Measurements from ENCODE around the gene DIPK2A.

DIPK2A gene

GRCh38 chr3:143956838-143957237 is 14.8 kb upstream of the DIPK2A start:
- Histone ChIP-seq H3K27me3 (ENCODE audit: control insufficient read depth, insufficient read depth, low read length) (no peaks in the 10 kb centered on the region), H3K27ac (ENCODE audit: low read depth, low read length) (no peak overlapping the region)

GRCh38 chr3:143957453-143957852 is 14.2 kb upstream of the DIPK2A start:
- Histone ChIP-seq H3K4me3 (ENCODE audit: low read depth, low read length) (no peak overlapping the region), H3K27me3 (ENCODE audit: control insufficient read depth, insufficient read depth, low read length) (no peaks in the 10 kb centered on the region), H3K9me3 (ENCODE audit: control insufficient read depth, insufficient read depth, low read depth, low read length) (peaks cover 6% of the 10 kb centered on the region; the same call in 1 of the 2 replicates), H3K36me3 (ENCODE audit: control insufficient read depth, insufficient read depth, low read length) (no peaks in the 10 kb centered on the region), H3K9ac (ENCODE audit: low read length) (no peak overlapping the region), H3K4me1 (ENCODE audit: control insufficient read depth, insufficient read depth, low read length) (no peaks in the 10 kb centered on the region), H3K27ac (ENCODE audit: low read depth, low read length) (no peak overlapping the region)

More at GRCh38 chr3:143956838-143957237, 14.8 kb upstream of the DIPK2A start:
- Histone ChIP-seq H3K9me3 (ENCODE audit: control insufficient read depth, insufficient read depth, low read depth, low read length) (peaks cover 6% of the 10 kb centered on the region; the same call in 1 of the 2 replicates), H3K4me1 (ENCODE audit: control insufficient read depth, insufficient read depth, low read length) (no peaks in the 10 kb centered on the region), H3K9ac (ENCODE audit: low read length) (no peak overlapping the region), H3K36me3 (ENCODE audit: control insufficient read depth, insufficient read depth, low read length) (no peaks in the 10 kb centered on the region), H3K4me3 (ENCODE audit: low read depth, low read length) (no peak overlapping the region)

GRCh38 chr3:143958966-143959365 is 12.7 kb upstream of the DIPK2A start:
- H3K4me3 ChIP-seq (ENCODE audit: low read depth, low read length), result no peak overlapping the region
- H3K9ac ChIP-seq (ENCODE audit: low read length), result no peak overlapping the region
- no peak overlapping the region for H3K27ac ChIP-seq (ENCODE audit: low read depth, low read length)
- peaks cover 6% of the 10 kb centered on the region; the same call in 1 of the 2 replicates for H3K9me3 ChIP-seq (ENCODE audit: control insufficient read depth, insufficient read depth, low read depth, low read length)
- no peaks in the 10 kb centered on the region for H3K27me3 ChIP-seq (ENCODE audit: control insufficient read depth, insufficient read depth, low read length)
- no peaks in the 10 kb centered on the region for H3K4me1 ChIP-seq (ENCODE audit: control insufficient read depth, insufficient read depth, low read length)
- H3K36me3 ChIP-seq (ENCODE audit: control insufficient read depth, insufficient read depth, low read length), result no peaks in the 10 kb centered on the region

- no peaks in the 10 kb centered on the region for H3K27me3 ChIP-seq (ENCODE audit: control insufficient read depth, insufficient read depth, low read length)
- H3K4me1 ChIP-seq (ENCODE audit: control insufficient read depth, insufficient read depth, low read length), result no peaks in the 10 kb centered on the region
- no peak overlapping the region for H3K4me3 ChIP-seq (ENCODE audit: low read depth, low read length)
- no peak overlapping the region for H3K27ac ChIP-seq (ENCODE audit: low read depth, low read length)
- H3K36me3 ChIP-seq (ENCODE audit: control insufficient read depth, insufficient read depth, low read length), result no peaks in the 10 kb centered on the region
- H3K9ac ChIP-seq (ENCODE audit: low read length), result no peak overlapping the region
- peaks cover 6% of the 10 kb centered on the region; the same call in 1 of the 2 replicates for H3K9me3 ChIP-seq (ENCODE audit: control insufficient read depth, insufficient read depth, low read depth, low read length)
These were observed 10.3 kb upstream of the DIPK2A start for GRCh38 chr3:143961342-143961741.

- Histone ChIP-seq H3K4me1 (ENCODE audit: control insufficient read depth, insufficient read depth, low read length) (no peaks in the 10 kb centered on the region), H3K36me3 (ENCODE audit: control insufficient read depth, insufficient read depth, low read length) (no peaks in the 10 kb centered on the region), H3K27ac (ENCODE audit: low read depth, low read length) (no peak overlapping the region), H3K27me3 (ENCODE audit: control insufficient read depth, insufficient read depth, low read length) (no peaks in the 10 kb centered on the region), H3K4me3 (ENCODE audit: low read depth, low read length) (no peak overlapping the region), H3K9ac (ENCODE audit: low read length) (no peak overlapping the region), H3K9me3 (ENCODE audit: control insufficient read depth, insufficient read depth, low read depth, low read length) (peaks cover 6% of the 10 kb centered on the region; the same call in 1 of the 2 replicates)
These were observed 7.7 kb upstream of the DIPK2A start for GRCh38 chr3:143963946-143964345.

- H3K9me3 ChIP-seq (ENCODE audit: control insufficient read depth, insufficient read depth, low read depth, low read length), result no peaks in the 10 kb centered on the region
- H3K4me1 ChIP-seq (ENCODE audit: control insufficient read depth, insufficient read depth, low read length), result peaks cover 14% of the 10 kb centered on the region; the same call in 1 of the 2 replicates
- H3K9ac ChIP-seq (ENCODE audit: low read length), result peak overlapping the region; percentile 90
- no peaks in the 10 kb centered on the region for H3K27me3 ChIP-seq (ENCODE audit: control insufficient read depth, insufficient read depth, low read length)
- H3K36me3 ChIP-seq (ENCODE audit: control insufficient read depth, insufficient read depth, low read length), result no peaks in the 10 kb centered on the region
- H3K27ac ChIP-seq (ENCODE audit: low read depth, low read length), result peak overlapping the region; percentile 88
- peak overlapping the region; percentile 93 for H3K4me3 ChIP-seq (ENCODE audit: low read depth, low read length)
These were observed 757 bp upstream of the DIPK2A start for GRCh38 chr3:143970773-143971358.

- Histone ChIP-seq H3K9ac (ENCODE audit: low read length) (peak overlapping the region; percentile 90), H3K4me1 (ENCODE audit: control insufficient read depth, insufficient read depth, low read length) (peaks cover 21% of the 10 kb centered on the region), H3K27ac (ENCODE audit: low read depth, low read length) (peak overlapping the region; percentile 88), H3K9me3 (ENCODE audit: control insufficient read depth, insufficient read depth, low read depth, low read length) (no peaks in the 10 kb centered on the region), H3K36me3 (ENCODE audit: control insufficient read depth, insufficient read depth, low read length) (no peaks in the 10 kb centered on the region), H3K4me3 (ENCODE audit: low read depth, low read length) (peak overlapping the region; percentile 93), H3K27me3 (ENCODE audit: control insufficient read depth, insufficient read depth, low read length) (no peaks in the 10 kb centered on the region)
These were observed 507 bp downstream of the DIPK2A start for GRCh38 chr3:143972155-143972504.

- Histone ChIP-seq H3K27ac (ENCODE audit: low read depth, low read length) (peak overlapping the region; percentile 88), H3K9me3 (ENCODE audit: control insufficient read depth, insufficient read depth, low read depth, low read length) (no peaks in the 10 kb centered on the region), H3K27me3 (ENCODE audit: control insufficient read depth, insufficient read depth, low read length) (no peaks in the 10 kb centered on the region), H3K36me3 (ENCODE audit: control insufficient read depth, insufficient read depth, low read length) (no peaks in the 10 kb centered on the region), H3K4me1 (ENCODE audit: control insufficient read depth, insufficient read depth, low read length) (peaks cover 27% of the 10 kb centered on the region), H3K9ac (ENCODE audit: low read length) (peak overlapping the region; percentile 90), H3K4me3 (ENCODE audit: low read depth, low read length) (peak overlapping the region; percentile 93)
These were observed 1.1 kb downstream of the DIPK2A start for GRCh38 chr3:143972505-143973258.

- Histone ChIP-seq H3K36me3 (ENCODE audit: control insufficient read depth, insufficient read depth, low read length) (no peaks in the 10 kb centered on the region), H3K4me1 (ENCODE audit: control insufficient read depth, insufficient read depth, low read length) (peaks cover 33% of the 10 kb centered on the region), H3K27me3 (ENCODE audit: control insufficient read depth, insufficient read depth, low read length) (no peaks in the 10 kb centered on the region), H3K9ac (ENCODE audit: low read length) (peak overlapping the region; percentile 90), H3K27ac (ENCODE audit: low read depth, low read length) (no peak overlapping the region; the same call in 1 of the 2 replicates), H3K9me3 (ENCODE audit: control insufficient read depth, insufficient read depth, low read depth, low read length) (no peaks in the 10 kb centered on the region), H3K4me3 (ENCODE audit: low read depth, low read length) (peak overlapping the region; percentile 93)
These were observed 1.8 kb downstream of the DIPK2A start for GRCh38 chr3:143973259-143974021.

- Histone ChIP-seq H3K36me3 (ENCODE audit: control insufficient read depth, insufficient read depth, low read length) (no peaks in the 10 kb centered on the region), H3K4me3 (ENCODE audit: low read depth, low read length) (peak overlapping the region; percentile 93), H3K27ac (ENCODE audit: low read depth, low read length) (no peak overlapping the region), H3K4me1 (ENCODE audit: control insufficient read depth, insufficient read depth, low read length) (peaks cover 43% of the 10 kb centered on the region), H3K9ac (ENCODE audit: low read length) (peak overlapping the region; percentile 53), H3K9me3 (ENCODE audit: control insufficient read depth, insufficient read depth, low read depth, low read length) (no peaks in the 10 kb centered on the region), H3K27me3 (ENCODE audit: control insufficient read depth, insufficient read depth, low read length) (no peaks in the 10 kb centered on the region)
These were observed 2.9 kb downstream of the DIPK2A start for GRCh38 chr3:143974271-143975238.
